HuH-7 (cell line): Measurements from ENCODE around the gene ZNF235.
"Not testable (repeated sequence)": the region's sequence is repeated elsewhere in the genome, so short reads cannot be mapped to it uniquely, and the experiment has no call there.

Experiments used
- DNase-seq: peaks from one replicate; pipeline ENCODE4 v3.0.0; 2011; ENCODE audit warnings: low spot score

The ZNF235 gene

GRCh38 chr19:44255705-44256411 lies 49.0 kb downstream of the ZNF235 start:
- no peak for DNase-seq

DNA sequence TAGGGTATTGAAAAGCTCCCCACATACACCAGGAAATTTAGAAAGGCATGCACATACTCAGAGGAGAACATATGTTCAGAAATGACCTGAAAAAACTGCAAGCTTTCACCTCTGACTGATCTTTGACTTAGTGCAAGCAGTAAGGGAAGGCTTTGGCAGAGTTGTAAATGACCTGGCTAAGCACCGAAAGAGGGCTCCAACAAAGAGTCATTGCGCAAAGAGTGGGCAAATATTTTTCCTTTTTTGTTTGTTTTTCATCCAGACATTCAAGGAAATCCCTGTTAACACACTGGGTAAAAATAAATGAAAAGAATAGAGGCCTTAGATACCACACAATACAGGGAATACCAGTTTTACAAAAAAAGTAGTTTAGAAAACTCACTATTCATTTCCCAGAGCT lies 50.3 kb downstream of the ZNF235 start:
- DNase-seq: peak; percentile 13

GRCh38 chr19:44253392-44253791 lies 51.4 kb downstream of the ZNF235 start:
- not testable (repeated sequence) for DNase-seq

DNA sequence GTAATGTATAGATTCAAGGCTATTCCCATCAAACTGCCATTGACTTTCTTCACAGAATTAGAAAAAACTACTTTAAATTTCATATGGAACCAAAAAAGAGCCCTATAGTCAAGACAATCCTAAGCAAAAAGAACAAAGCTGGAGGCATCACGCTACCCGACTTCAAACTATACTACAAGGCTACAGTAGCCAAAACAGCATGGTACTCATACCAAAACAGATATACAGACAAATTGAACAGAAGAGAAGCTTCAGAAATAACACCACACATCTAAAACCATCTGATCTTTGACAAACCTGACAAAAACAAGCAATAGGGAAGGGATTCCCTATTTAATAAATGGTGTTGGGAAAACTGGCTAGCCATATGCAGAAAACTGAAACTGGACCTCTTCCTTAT lies 52.5 kb downstream of the ZNF235 start:
- DNase-seq: not testable (repeated sequence)

GRCh38 chr19:44236384-44236783 lies 68.4 kb downstream of the ZNF235 start:
- no peak for DNase-seq
